PFSK-1 (cell line): ENCODE measurements around the gene PSMA2.

Source experiments
- FOXP2 ChIP-seq: optimal IDR thresholded peaks from 2 replicates; pipeline ENCODE3; 2011; ENCODE audit warnings: borderline replicate concordance, control low read depth, inconsistent platforms; ENCODE audit not compliant: insufficient read depth; ENCODE audit errors: extremely low read length, extremely low read depth
- POLR2AphosphoS5 ChIP-seq: IDR thresholded peaks from 2 replicates; pipeline ENCODE4 v1.6.1; 2012; ENCODE audit warnings: low read depth, mild to moderate bottlenecking, control low read depth, low read length, moderate library complexity
- SIN3A ChIP-seq: IDR thresholded peaks from 2 replicates; pipeline ENCODE4 v1.6.1; 2012; ENCODE audit warnings: mild to moderate bottlenecking, low read length, moderate library complexity, borderline replicate concordance; ENCODE audit not compliant: insufficient read depth
- TAF1 ChIP-seq: IDR thresholded peaks from 2 replicates; pipeline ENCODE4 v1.6.1; 2012; ENCODE audit warnings: low read length, control low read depth, borderline replicate concordance; ENCODE audit not compliant: insufficient read depth
- TF ChIP-seq, protein P1 (sequence below), 2 experiments: IDR thresholded peaks; 2 replicates each; pipeline versions ENCODE4 v1.6.1 to v1.8.0; 2011 to 2012; ENCODE audit warnings: low read depth in 2 of 2, low read length in 2 of 2, control low read depth in 1 of 2, inconsistent platforms in 1 of 2, mild to moderate bottlenecking in 1 of 2, moderate library complexity in 1 of 2; ENCODE audit not compliant: insufficient read depth in 1 of 2

Gene PSMA2

DNA sequence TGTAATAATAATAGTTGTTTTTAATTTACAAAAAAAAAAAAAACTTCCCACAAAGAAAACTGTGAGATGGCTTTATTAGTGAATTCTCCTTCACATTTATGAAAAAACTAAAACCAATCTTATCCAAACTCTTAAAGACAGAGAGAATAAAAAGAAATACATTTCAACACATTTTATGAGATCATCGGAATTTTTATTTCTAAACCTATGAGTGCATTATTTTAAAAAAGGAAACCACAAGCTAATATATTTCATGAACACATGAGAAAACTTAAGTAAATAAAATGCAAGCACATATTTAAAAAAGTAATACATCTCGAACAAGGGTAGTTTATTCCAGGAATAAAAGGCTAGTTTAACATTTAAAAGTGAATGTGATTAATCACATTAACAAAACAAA is 51.6 kb downstream of the PSMA2 start:
- TF ChIP-seq TAF1 (no peak), FOXP2 (no peak), POLR2AphosphoS5 (no peak), SIN3A (no peak)
- TF ChIP-seq, protein P1, sequence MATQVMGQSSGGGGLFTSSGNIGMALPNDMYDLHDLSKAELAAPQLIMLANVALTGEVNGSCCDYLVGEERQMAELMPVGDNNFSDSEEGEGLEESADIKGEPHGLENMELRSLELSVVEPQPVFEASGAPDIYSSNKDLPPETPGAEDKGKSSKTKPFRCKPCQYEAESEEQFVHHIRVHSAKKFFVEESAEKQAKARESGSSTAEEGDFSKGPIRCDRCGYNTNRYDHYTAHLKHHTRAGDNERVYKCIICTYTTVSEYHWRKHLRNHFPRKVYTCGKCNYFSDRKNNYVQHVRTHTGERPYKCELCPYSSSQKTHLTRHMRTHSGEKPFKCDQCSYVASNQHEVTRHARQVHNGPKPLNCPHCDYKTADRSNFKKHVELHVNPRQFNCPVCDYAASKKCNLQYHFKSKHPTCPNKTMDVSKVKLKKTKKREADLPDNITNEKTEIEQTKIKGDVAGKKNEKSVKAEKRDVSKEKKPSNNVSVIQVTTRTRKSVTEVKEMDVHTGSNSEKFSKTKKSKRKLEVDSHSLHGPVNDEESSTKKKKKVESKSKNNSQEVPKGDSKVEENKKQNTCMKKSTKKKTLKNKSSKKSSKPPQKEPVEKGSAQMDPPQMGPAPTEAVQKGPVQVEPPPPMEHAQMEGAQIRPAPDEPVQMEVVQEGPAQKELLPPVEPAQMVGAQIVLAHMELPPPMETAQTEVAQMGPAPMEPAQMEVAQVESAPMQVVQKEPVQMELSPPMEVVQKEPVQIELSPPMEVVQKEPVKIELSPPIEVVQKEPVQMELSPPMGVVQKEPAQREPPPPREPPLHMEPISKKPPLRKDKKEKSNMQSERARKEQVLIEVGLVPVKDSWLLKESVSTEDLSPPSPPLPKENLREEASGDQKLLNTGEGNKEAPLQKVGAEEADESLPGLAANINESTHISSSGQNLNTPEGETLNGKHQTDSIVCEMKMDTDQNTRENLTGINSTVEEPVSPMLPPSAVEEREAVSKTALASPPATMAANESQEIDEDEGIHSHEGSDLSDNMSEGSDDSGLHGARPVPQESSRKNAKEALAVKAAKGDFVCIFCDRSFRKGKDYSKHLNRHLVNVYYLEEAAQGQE (IDR thresholded peaks at IDR 0.05; ENCODE audit: insufficient read depth in 1 of 2, low read depth in 2 of 2, low read length in 2 of 2): no peak

GRCh38 chr7:42878303-42878702 is 53.7 kb downstream of the PSMA2 start:
- TF ChIP-seq POLR2AphosphoS5 (no peak), FOXP2 (no peak), SIN3A (no peak)
- TF ChIP-seq, protein P1 (IDR thresholded peaks at IDR 0.05; ENCODE audit: insufficient read depth in 1 of 2, low read depth in 2 of 2, low read length in 2 of 2): no peak

DNA sequence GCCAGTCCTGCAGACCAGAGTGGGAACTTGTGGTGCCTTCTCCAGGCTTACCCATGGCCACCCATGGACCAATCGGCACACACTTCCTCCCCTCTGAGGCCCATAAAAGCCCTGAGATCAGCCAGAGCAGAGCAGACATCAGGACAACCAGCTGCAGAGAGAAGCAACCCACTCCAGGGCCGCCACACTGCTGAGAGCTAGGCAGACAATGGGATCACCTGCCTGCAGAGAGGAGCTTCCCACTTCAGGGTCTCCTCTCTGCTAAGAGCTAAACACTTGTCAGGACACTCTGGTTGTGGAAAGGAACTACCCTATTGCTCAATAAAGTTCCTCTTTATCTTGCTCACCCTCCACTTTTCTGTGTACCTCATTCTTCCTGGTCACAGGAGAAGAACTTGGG is 54.1 kb downstream of the PSMA2 start:
- TF ChIP-seq, protein P1 (IDR thresholded peaks at IDR 0.05; ENCODE audit: insufficient read depth in 1 of 2, low read depth in 2 of 2, low read length in 2 of 2): no peak
- TF ChIP-seq POLR2AphosphoS5 (no peak), TAF1 (no peak), SIN3A (no peak), FOXP2 (no peak)

DNA sequence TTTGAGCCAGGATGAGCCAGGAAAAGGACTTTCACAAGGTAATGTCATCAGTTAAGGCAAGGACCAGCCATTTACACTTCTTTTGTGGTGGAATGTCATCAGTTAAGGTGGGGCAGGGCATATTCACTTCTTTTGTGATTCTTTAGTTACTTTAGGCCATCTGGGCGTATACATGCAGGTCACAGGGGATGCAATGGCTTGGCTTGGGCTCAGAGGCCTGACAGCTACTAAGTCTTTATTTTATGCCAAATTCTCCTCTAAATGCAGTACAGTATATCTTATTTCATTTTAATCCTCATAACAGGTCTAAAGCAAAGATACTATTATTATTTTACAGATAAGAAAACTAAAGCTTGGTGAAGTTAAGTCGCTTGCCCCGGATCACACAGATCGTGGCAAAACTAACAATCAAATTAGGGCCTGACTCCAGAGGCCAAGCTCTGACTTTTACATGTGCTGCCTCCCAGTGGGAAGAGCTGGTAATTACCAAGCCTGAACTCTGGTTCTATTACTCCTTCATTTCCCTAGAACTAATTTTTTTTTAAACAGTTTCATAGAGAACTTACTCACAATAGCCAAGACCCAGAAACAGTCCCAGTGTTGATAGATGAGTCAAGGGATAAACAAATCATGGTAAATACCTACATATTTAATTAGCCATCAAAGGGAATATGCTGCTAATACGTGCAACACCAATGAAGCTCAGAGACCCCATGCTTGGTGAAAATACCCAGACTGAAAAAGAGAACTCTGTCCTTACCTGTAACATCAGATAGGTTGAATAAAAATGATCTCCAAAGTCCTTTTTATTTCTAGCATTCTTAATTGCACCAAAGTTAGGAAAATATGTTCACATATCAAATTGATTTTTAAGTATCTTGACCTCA is 55.5 kb downstream of the PSMA2 start:
- TF ChIP-seq TAF1 (no peak), FOXP2 (no peak), POLR2AphosphoS5 (no peak), SIN3A (no peak)
- TF ChIP-seq, protein P1 (IDR thresholded peaks at IDR 0.05; ENCODE audit: insufficient read depth in 1 of 2, low read depth in 2 of 2, low read length in 2 of 2): no peak
